Ureter (tissue), 1 donor: ENCODE results near the gene CDX2. TPM values are rescaled to one million over a fixed set of nuclear protein-coding genes. Genes with fewer than 3 reads are reported as not detected.

ENCODE experiments used
- DNase-seq: peaks from one replicate; pipeline ENCODE4 v3.0.0-alpha.2; 2020; ENCODE audit warnings: low spot score
- total RNA-seq: library from RNA; stranded (reverse); gene quantifications from one replicate; pipeline ENCODE4 v1.2.4, GENCODE V29; 2023
- donor health status: DM: yes; HTN: yes; CAD: no.

CDX2 gene
- total RNA-seq, 1 donor from 2014 or later: not detected

GRCh38 chr13:27928805-27929753 is 40.0 kb downstream of the CDX2 start:
- no peak for DNase-seq

- no peak for DNase-seq
Observed at GRCh38 chr13:27928353-27928804, 40.7 kb downstream of the CDX2 start.

- no peak for DNase-seq
Observed at GRCh38 chr13:27927444-27928352, 41.4 kb downstream of the CDX2 start.

DNA sequence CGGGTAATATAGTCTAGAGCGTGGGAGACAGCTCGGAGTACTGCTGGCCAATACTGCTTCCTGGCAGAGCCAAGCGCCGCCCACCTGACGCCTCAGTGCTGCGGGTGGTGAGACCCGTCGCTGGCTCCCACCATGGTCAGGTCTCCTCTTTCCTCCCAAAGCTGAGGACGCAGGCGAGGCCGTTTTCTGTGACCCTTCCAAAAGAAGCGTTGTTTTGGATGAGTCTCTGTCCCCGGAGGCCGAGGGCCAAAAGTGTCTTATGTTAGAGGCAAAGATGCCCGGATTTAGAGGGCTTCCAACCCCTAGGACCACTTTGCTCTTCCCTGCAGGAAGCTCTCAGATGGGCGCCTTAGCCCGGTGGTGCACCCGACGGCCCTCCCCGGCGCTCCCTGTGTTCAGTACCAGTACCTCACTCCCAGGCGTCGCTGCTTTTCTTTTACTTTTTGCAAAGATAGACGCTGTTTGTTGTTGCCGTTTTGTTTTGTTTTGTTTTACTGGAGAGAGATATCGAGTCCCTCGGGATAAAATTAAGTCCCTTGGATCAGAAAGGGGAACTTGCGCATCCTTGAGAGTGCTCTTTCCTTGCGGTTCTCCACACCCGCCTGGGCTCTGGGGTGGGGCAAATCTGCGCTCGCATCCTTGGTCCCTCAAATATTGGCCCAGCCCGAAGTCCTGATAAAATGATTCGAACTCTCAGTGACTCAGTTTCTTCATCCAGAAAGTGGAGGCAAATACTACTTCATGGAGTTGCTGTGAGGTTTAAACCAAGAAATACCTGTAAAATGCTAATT is 42.3 kb downstream of the CDX2 start:
- no peak for DNase-seq

DNA sequence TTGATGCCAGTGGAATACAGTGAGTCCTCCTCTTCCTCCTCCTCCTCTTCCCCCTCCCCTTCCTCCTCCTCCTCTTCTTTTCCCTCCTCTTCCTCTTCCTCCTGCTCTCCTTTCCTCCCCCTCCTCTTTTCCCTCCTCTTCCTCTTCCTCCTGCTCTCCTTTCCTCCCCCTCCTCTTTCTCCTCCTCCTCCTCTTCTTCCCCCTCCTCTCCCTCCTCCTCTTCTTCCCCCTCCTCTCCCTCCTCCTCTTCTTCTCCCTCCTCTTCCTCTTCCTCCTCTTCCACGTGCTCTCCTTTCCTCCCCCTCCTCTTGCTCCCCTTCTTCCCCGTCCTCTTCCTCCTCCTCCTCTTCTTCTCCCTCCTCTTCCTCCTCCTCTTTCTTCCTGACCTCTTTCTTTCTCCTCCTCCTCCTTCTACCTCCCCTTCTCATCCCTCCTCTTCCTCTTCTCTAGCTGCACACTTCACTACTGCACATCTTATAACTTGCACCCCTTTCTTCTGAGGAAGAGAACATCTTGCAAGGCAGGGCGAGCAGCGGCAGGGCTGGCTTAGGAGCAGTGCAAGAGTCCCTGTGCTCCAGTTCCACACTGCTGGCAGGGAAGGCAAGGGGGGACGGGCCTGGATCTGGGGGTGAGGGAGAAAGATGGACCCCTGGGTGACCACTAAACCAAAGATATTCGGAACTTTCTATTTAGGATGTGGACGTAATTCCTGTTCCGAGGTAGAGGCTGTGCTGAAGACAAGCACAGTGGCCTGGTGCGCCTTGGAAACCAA is 43.7 kb downstream of the CDX2 start:
- DNase-seq: no peak

GRCh38 chr13:27924529-27925141 is 44.5 kb downstream of the CDX2 start:
- DNase-seq: no peak

DNA sequence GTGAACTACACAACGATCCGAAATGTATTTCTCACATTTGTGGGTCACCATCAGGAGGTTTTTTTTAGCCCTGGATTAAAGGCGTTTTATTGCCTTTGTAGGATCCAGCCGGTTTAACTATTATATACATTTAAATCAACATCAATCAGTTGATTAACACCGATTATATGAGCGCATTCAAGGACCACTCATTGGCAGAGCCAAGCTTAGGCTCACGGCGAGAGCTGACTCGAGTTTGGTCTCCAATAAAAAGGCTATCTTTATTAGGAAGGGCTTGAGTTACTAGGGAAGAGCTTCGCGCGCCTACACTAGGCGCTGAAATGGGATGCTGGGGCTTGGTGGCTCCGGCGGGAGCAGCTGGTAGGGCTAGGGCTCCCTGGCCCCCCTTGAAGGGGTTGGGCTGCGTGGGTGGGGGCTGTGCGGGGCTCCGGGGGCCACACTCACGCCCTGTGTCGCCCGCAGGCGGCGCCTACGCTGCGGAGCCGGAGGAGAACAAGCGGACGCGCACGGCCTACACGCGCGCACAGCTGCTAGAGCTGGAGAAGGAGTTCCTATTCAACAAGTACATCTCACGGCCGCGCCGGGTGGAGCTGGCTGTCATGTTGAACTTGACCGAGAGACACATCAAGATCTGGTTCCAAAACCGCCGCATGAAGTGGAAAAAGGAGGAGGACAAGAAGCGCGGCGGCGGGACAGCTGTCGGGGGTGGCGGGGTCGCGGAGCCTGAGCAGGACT is 45.2 kb downstream of the CDX2 start:
- DNase-seq: no peak

- no peak for DNase-seq
Observed at GRCh38 chr13:27922883-27923612, 46.1 kb downstream of the CDX2 start.

DNA sequence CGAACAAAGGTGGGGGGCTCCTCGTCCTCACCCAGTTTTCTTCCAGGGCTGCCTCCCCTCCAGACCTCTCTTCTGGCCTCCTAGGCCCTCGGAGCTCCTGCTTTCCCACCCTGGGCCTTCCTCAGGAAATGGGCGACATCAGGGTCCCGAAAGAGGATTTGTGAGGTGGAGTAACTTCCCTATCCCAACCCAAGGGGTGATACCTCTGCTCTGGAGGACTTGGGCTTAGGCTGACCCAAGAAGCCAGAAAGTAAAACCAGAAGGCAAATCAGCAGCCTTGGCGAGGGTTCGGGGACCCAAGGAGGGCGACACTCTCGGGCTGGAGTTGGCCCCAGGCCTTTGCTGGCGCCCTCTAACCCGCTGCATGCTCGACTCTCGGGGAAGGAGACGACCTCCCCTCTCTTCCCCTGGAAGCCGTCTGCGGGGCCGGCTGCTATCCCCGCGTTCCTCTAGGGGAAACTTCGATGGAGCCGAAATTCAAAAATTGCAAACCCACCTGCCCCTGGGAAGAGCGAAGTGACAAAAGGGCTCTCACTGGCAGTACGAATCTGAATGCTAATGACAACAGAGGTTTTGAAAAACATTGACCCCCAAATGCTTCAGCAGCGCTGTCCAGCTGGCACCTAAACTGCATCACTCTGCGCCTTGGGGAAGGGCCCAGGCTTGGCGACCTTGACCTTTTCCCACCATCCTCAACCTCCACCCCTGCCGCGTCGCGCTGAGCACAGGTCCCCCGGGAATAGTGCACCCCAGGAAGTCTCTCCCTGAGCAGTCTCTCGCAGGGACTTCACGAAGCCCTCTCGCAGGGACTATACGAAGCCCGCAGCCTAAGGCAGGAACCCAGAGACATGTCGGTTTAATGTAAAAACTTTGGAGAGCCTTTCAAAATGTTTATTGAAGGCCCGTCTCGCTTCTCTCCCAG is 46.9 kb downstream of the CDX2 start:
- DNase-seq: no peak

DNA sequence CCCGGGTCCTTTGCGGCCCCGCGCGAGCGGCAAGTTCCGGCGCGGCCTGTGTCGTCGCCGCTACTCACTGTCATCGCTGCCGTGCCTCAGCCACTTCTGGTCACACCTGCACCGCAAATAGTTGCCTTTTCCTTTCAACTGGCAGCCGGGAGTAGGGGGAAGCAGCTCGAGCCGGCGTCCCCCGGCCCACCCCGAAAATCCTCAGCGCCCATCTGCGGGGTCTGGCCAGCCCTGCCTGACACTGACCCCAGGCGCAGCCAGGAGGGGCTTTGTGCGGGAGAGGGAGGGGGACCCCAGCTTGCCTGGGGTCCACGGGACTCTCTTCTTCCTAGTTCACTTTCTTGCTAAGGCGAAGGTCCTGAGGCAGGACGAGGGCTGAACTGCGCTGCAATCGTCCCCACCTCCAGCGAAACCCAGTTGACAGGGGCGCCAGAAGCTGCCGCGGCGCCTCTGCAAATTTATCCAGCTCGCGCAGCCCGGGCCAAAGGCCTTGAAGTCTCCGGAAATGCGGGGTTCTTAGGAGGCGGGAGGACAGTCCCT is 47.6 kb downstream of the CDX2 start:
- DNase-seq: no peak

DNA sequence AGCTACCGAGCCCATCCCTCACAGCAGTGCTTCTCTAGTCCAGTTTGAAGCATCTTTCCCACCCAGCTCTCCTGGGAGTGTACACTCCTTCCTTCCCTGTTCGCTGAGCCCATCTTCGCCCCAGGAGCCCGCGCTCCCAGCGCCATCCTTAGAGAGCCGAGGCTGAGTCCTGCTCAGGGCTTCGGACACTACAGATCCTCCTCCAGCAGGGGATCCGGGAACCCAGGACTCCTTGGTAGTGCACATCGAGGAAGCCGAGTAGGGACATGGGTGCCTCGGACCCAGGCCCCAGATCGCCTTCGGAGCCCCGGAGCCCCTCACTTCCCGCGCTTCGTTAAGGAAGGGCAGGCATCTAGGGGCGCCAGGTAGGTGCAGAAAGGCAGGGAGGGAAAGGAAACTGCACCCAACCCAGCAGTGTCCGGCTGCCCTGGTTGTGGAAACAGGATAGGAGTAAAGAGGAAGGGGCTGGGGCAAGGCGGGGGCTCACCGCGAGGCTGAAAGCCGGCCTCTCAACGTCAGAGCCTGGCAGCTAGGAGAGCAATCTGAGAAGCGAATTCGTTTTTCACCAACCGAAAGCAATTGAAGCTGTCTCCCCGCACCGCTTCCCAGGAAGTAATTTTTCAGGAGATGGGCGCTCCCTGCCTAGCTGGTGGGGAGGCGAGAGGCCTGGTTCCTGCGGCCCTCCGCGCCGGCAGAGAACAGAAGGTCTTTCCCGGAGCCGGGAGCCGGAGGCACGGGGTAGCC is 48.3 kb downstream of the CDX2 start:
- DNase-seq: no peak

GRCh38 chr13:27919934-27920676 is 49.0 kb downstream of the CDX2 start, which contains the start of gene PDX1:
Gene PDX1 (plus strand): TSS chr13:27920000. CDS start chr13:27920139, 139 bp downstream.
- no peak for DNase-seq

- DNase-seq: no peak
Observed at GRCh38 chr13:27919659-27919933, 49.5 kb downstream of the CDX2 start.

DNA sequence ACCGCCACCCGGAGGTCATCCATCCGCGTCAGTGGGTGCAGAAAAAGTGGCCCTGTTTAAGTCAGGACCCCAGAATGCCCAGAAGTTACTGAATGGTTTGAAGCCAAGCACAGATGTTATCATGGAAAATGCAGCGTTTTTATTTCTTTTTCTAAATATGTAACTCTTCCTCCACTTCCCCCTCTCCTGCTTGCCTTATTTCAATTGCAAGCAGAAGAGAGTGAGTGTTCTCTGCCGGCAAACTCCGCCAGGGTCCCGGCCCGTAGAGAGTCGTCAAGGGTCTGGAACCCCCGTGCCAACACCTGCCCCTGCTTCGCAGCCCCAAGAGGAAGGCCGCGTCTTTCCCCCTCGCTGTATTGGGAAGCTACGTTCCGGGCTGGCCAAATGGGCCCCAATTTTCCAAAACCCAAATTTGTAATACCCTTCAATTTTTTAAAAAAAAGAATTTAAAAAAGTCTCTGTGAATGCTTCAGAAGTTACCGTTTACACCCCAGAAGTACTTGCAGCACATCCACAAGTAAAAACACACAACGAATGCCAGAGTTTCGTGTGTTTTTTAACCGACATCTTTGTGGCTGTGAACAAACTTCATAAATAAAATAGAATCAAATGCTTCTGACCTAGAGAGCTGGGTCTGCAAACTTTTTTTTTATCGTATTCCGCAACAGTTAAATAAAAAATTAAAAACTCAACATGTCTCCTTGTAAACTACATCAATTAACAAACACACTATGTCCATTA is 50.0 kb downstream of the CDX2 start:
- no peak for DNase-seq
